Gastroesophageal sphincter (tissue), 4 donors: Measurements from ENCODE around the gene TUBB4A. TPM values are rescaled to one million over a fixed set of nuclear protein-coding genes. Genes with fewer than 3 reads are reported as not detected.
A peak's percentile ranks its signal among the peaks of the same experiment; 100 is the strongest.

ENCODE experiments used
- ATAC-seq: fragments of 150-250 bp; one replicate; pipeline ENCODE4 v1.9.1; 2016; ENCODE audit warnings: mild to moderate bottlenecking, moderate library complexity
- H3K27ac ChIP-seq, 4 donors: fragments of 200-600 bp; sonication (generic) in 3 of 4; 1 replicate in 3 of 4; 2 replicates in 1 of 4; pipeline ENCODE4 v1.5.1; 2016 to 2019
- H3K27me3 ChIP-seq: fragments of 200-600 bp; sonication (generic); one replicate; pipeline ENCODE4 v1.5.1; 2019
- H3K36me3 ChIP-seq, 2 donors: fragments of 200-600 bp; sonication (generic); one replicate each; pipeline ENCODE4 v1.5.1; 2019; ENCODE audit warnings: control low read depth in 1 of 2
- H3K4me1 ChIP-seq, 3 donors: fragments of 200-600 bp; sonication (generic); 1 replicate in 2 of 3; 2 replicates in 1 of 3; pipeline ENCODE4 v1.5.1; 2016 to 2019; ENCODE audit warnings: control low read depth in 2 of 3
- H3K4me3 ChIP-seq, 2 donors: fragments of 200-600 bp; sonication (generic); one replicate each; pipeline ENCODE4 v1.5.1; 2019; ENCODE audit warnings: mild to moderate bottlenecking in 1 of 2, moderate library complexity in 1 of 2
- H3K9me3 ChIP-seq, 3 donors: fragments of 200-600 bp; sonication (generic); one replicate each; pipeline ENCODE4 v1.5.1; 2017 to 2019; ENCODE audit warnings: control low read depth in 2 of 3
- CTCF ChIP-seq, 4 experiments: fragments of 200-600 bp in 2 of 4; fragments of 450-650 bp in 2 of 4; sonication (generic) in 1 of 4; IDR thresholded peaks; one replicate each; pipeline ENCODE4 v1.5.1; 2017 to 2019; ENCODE audit warnings: antibody characterized with exemption in 4 of 4, mild to moderate bottlenecking in 2 of 4, moderate library complexity in 2 of 4
- EP300 ChIP-seq: sonication (generic); formaldehyde crosslinking; IDR thresholded peaks from one replicate; pipeline ENCODE4 v1.6.1; 2017; ENCODE audit warnings: antibody characterized with exemption, mild to moderate bottlenecking
- POLR2A ChIP-seq, 2 donors: fragments of 450-650 bp; IDR thresholded peaks; one replicate each; pipeline ENCODE4 v1.6.1; 2017; ENCODE audit warnings: antibody characterized with exemption in 2 of 2, mild to moderate bottlenecking in 2 of 2, moderate library complexity in 1 of 2
- POLR2AphosphoS5 ChIP-seq: sonication (generic); formaldehyde crosslinking; IDR thresholded peaks from one replicate; pipeline ENCODE4 v1.6.1; 2017; ENCODE audit warnings: antibody characterized with exemption
- WGBS, 2 donors: methylation state at CpG; one replicate each; pipeline ENCODE4 v1.1.5; 2018; ENCODE audit warnings: low coverage in 1 of 2; 5-methylcytosine and 5-hydroxymethylcytosine counted together
- total RNA-seq, 4 donors: library from RNA; depleted of rRNA; stranded (reverse); fragments of >200 nt; gene quantifications; one replicate each; pipeline ENCODE4 v1.1.0, GENCODE V29; 2016

Gene TUBB4A
- total RNA-seq, 4 donors from 2014 or later, result 1.2 to 3.2 (median 2.2) TPM

GRCh38 chr19:6503407-6504201, 1.5 kb upstream of the TUBB4A start:
- H3K9me3 ChIP-seq, result no peaks in the 10 kb centered on the region
- no peak overlapping the region for H3K27ac ChIP-seq
- TF ChIP-seq EP300 (no peak), CTCF (IDR thresholded peaks at IDR 0.05) (no peak), POLR2A (IDR thresholded peaks at IDR 0.05) (no peak), POLR2AphosphoS5 (no peak)
- ATAC-seq, result no peak
- peaks cover 0 to 12% (median 6%) of the 10 kb centered on the region in 3 donors for H3K4me1 ChIP-seq
- WGBS, 2 donors, result 73 to 74% methylated on average over 6 to 8 of the region's 9 CpGs
- H3K36me3 ChIP-seq, result no peaks in the 10 kb centered on the region
- peaks cover 74% of the 10 kb centered on the region for H3K27me3 ChIP-seq
- H3K4me3 ChIP-seq, result no peak overlapping the region

- Histone ChIP-seq H3K27ac (no peak overlapping the region), H3K4me3 (peak overlapping the region in 1 of 2 donors; percentile 48)
- WGBS, 2 donors, result 67 to 100% methylated on average over 1 to 6 of the region's 24 CpGs
These were observed 1.0 kb downstream of the TUBB4A start for GRCh38 chr19:6500837-6501739.

GRCh38 chr19:6499052-6499790, 2.9 kb downstream of the TUBB4A start:
- H3K36me3 ChIP-seq, result no peaks in the 10 kb centered on the region
- no peak for ATAC-seq
- no peak overlapping the region for H3K27ac ChIP-seq
- H3K4me1 ChIP-seq, result peaks cover 0 to 12% (median 6%) of the 10 kb centered on the region in 3 donors
- no peaks in the 10 kb centered on the region for H3K9me3 ChIP-seq
- WGBS, 2 donors, result 63 to 69% methylated on average over 13 to 15 of the region's 17 CpGs
- H3K27me3 ChIP-seq, result peaks cover 62% of the 10 kb centered on the region
- TF ChIP-seq EP300 (no peak), CTCF (IDR thresholded peaks at IDR 0.05) (no peak), POLR2A (IDR thresholded peaks at IDR 0.05) (no peak), POLR2AphosphoS5 (no peak)
- no peak overlapping the region for H3K4me3 ChIP-seq

More at GRCh38 chr19:6500837-6501739, 1.0 kb downstream of the TUBB4A start:
- TF ChIP-seq EP300 (no peak), POLR2A (IDR thresholded peaks at IDR 0.05) (no peak), POLR2AphosphoS5 (no peak), CTCF (IDR thresholded peaks at IDR 0.05) (no peak)
- Histone ChIP-seq H3K4me1 (peaks cover 0 to 12% (median 6%) of the 10 kb centered on the region in 3 donors), H3K9me3 (no peaks in the 10 kb centered on the region), H3K27me3 (peaks cover 80% of the 10 kb centered on the region), H3K36me3 (no peaks in the 10 kb centered on the region)
- ATAC-seq, result no peak

GRCh38 chr19:6498294-6499036, 3.6 kb downstream of the TUBB4A start:
- no peaks in the 10 kb centered on the region for H3K36me3 ChIP-seq
- WGBS, 2 donors, result 63 to 100% methylated on average over 4 of the region's 7 CpGs

More at GRCh38 chr19:6498294-6499036, 3.6 kb downstream of the TUBB4A start:
- H3K4me3 ChIP-seq, result no peak overlapping the region
- peaks cover 0 to 12% (median 6%) of the 10 kb centered on the region in 3 donors for H3K4me1 ChIP-seq
- H3K27ac ChIP-seq, result no peak overlapping the region
- peaks cover 54% of the 10 kb centered on the region for H3K27me3 ChIP-seq
- ATAC-seq, result no peak
- TF ChIP-seq POLR2AphosphoS5 (no peak), POLR2A (IDR thresholded peaks at IDR 0.05) (no peak), CTCF (IDR thresholded peaks at IDR 0.05) (no peak), EP300 (no peak)
- H3K9me3 ChIP-seq, result no peaks in the 10 kb centered on the region
